ENCODE results near the gene KCNJ9. TPM values are rescaled to one million over a fixed set of nuclear protein-coding genes. Genes with fewer than 3 reads are reported as not detected.

Gene KCNJ9
- total and polyA plus RNA-seq, 2 of the 4 experiments (the other 2 are of a cell fraction): not detected

GRCh38 chr1:160083968-160084770 is 2.8 kb downstream of the KCNJ9 start:
- in situ Hi-C loops (cut with MboI; ENCODE audit: low sequenced_read_pairs): no loop called here
- peak; percentile 24; the same call in 1 of the 2 replicates for TF ChIP-seq SMC3 (IDR thresholded peaks at IDR 0.05; ENCODE audit: low read depth, low read length)
- peak; percentile 47 for TF ChIP-seq CTCF (conservative IDR thresholded peaks at IDR 0.05; ENCODE audit: low read depth, low read length)
- TF ChIP-seq MXI1 (IDR thresholded peaks at IDR 0.05; ENCODE audit: borderline replicate concordance, low read depth, low read length): no peak
- Histone ChIP-seq H3K14ac (replicated peaks; ENCODE audit: low read depth, low read length) (no peak overlapping the region), H3K4me1 (ENCODE audit: control insufficient read depth, insufficient read depth, low read length) (peaks cover 3% of the 10 kb centered on the region; the same call in 1 of the 2 replicates), H3K27me3 (ENCODE audit: control insufficient read depth, insufficient read depth, low read length) (peaks cover 55% of the 10 kb centered on the region), H2AK5ac (ENCODE audit: low read depth, low read length) (no peak overlapping the region; the same call in 1 of the 2 replicates), H2BK15ac (ENCODE audit: low read depth, low read length) (no peak overlapping the region), H3K9me1 (ENCODE audit: insufficient read depth, low read length) (no peaks in the 10 kb centered on the region), H3K18ac (ENCODE audit: low read depth, low read length) (no peak overlapping the region), H3K23ac (ENCODE audit: low read depth, low read length) (no peak overlapping the region), H3K79me1 (ENCODE audit: low read depth in 1 of 2, low read length in 2 of 2) (no peaks in the 10 kb centered on the region), H2AFZ (replicated peaks; ENCODE audit: low read length, poor library complexity) (peak overlapping the region; percentile 89), H3K9me3 (ENCODE audit: control insufficient read depth, insufficient read depth, low read length) (no peaks in the 10 kb centered on the region; the same call in none of the 2 replicates), H3K27ac (ENCODE audit: insufficient read depth, low read length) (no peak overlapping the region), H3K4me2 (ENCODE audit: low read depth, low read length) (peak overlapping the region; percentile 86), H3K36me3 (ENCODE audit: control insufficient read depth, insufficient read depth, low read length) (peaks cover 2% of the 10 kb centered on the region; the same call in 1 of the 2 replicates), H4K5ac (ENCODE audit: low read depth, low read length) (no peak overlapping the region), H3K56ac (ENCODE audit: extremely low read depth, insufficient read depth, low read length) (no peak overlapping the region), H4K20me1 (ENCODE audit: insufficient read depth, low read length) (no peaks in the 10 kb centered on the region), H4K91ac (ENCODE audit: insufficient read depth, low read depth, low read length) (no peak overlapping the region), H3K4me3 (ENCODE audit: insufficient read depth, low read depth, low read length) (peak overlapping the region; percentile 28), H3K9ac (ENCODE audit: low read depth, low read length) (no peak overlapping the region), H2AK9ac (replicated peaks; ENCODE audit: low read depth, low read length, poor library complexity) (peak overlapping the region; percentile 28), H2BK5ac (ENCODE audit: low read depth, low read length, poor library complexity, severe bottlenecking) (no peak overlapping the region), H2BK120ac (ENCODE audit: low read depth, low read length) (no peak overlapping the region), H4K8ac (ENCODE audit: low read depth in 2 of 2, low read length in 2 of 2) (no peak overlapping the region), H3K4ac (ENCODE audit: low read depth, low read length) (no peak overlapping the region), H2BK20ac (ENCODE audit: low read depth, low read length) (no peak overlapping the region)
- CTCF ChIA-PET: interaction anchor here (1.0 to 2.1 kb wide), 2 partner anchors 11 to 292 kb away, joined by 3 to 12 read pairs; no protein-coding TSS in a partner anchor
- intact Hi-C loops (cut with micrococcal nuclease): no loop called here
- DNase-seq (no peak), ATAC-seq (ENCODE audit: low read depth) (peak; percentile 42)
- POLR2A ChIA-PET (ENCODE audit: unreplicated experiment): no interaction called here
- BruUV-seq (replicated peaks): no TSS peak
- dilution Hi-C loops (cut with HindIII; ENCODE audit: low sequenced_read_pairs, unreplicated experiment): no loop called here
- 24% methylated on average over 79 of the region's 96 CpGs; no CpG with 5 or more reads in 1 of the 2 experiments for WGBS, 2 experiments (ENCODE audit: extremely low coverage in 2 of 2, insufficient read length in 1 of 2)

Data from IMR-90 (cell line).